ENCODE measurements around the gene APBB1. TPM values are rescaled to one million over a fixed set of nuclear protein-coding genes. Genes with fewer than 3 reads are reported as not detected.

APBB1 gene
- total and polyA plus RNA-seq, 8 donors = 30.7 to 47.1 (median 42.7) TPM

GRCh38 chr11:6351782-6352382, 67.0 kb downstream of the APBB1 start:
- no peak for TF ChIP-seq CTCF (IDR thresholded peaks at IDR 0.05)
- H3K9me3 ChIP-seq = no peaks in the 10 kb centered on the region
- H3K4me1 ChIP-seq = peaks cover 0 to 5% of the 10 kb centered on the region in 2 donors
- DNase-seq = no peak
- no peaks in the 10 kb centered on the region for H3K27me3 ChIP-seq
- ATAC-seq = no peak
- no peak overlapping the region for H3K27ac ChIP-seq
- no peak overlapping the region for H3K4me3 ChIP-seq
- no peaks in the 10 kb centered on the region for H3K36me3 ChIP-seq
- intact Hi-C loops (cut with DNase I) = loop anchor here in 1 of 2 donors (5.0 kb wide), 1 partner anchor 55 kb away; no protein-coding TSS in a partner anchor

- Histone ChIP-seq H3K4me1 (no peaks in the 10 kb centered on the region), H3K27me3 (no peaks in the 10 kb centered on the region), H3K36me3 (no peaks in the 10 kb centered on the region), H3K4me3 (no peak overlapping the region), H3K9me3 (no peaks in the 10 kb centered on the region), H3K27ac (no peak overlapping the region)
- TF ChIP-seq CTCF (IDR thresholded peaks at IDR 0.05) = no peak
- DNase-seq (no peak), ATAC-seq (no peak)
- intact Hi-C loops (cut with DNase I) = loop anchor here in 1 of 2 donors (5.0 kb wide), 1 partner anchor 53 kb away; no protein-coding TSS in a partner anchor
These were observed 68.4 kb downstream of the APBB1 start for GRCh38 chr11:6350486-6350885.

- no peak for TF ChIP-seq CTCF (IDR thresholded peaks at IDR 0.05)
These were observed 68.9 kb downstream of the APBB1 start for GRCh38 chr11:6350043-6350442.

GRCh38 chr11:6345366-6345765, 73.5 kb downstream of the APBB1 start:
- H3K4me1 ChIP-seq = no peaks in the 10 kb centered on the region
- TF ChIP-seq CTCF (IDR thresholded peaks at IDR 0.05) = no peak
- DNase-seq = no peak
- no peak overlapping the region for H3K27ac ChIP-seq
- no peaks in the 10 kb centered on the region for H3K9me3 ChIP-seq
- no peaks in the 10 kb centered on the region for H3K36me3 ChIP-seq
- no peak overlapping the region for H3K4me3 ChIP-seq
- intact Hi-C loops (cut with DNase I) = no loop called here
- H3K27me3 ChIP-seq = no peaks in the 10 kb centered on the region
- no peak for ATAC-seq

More at GRCh38 chr11:6350043-6350442, 68.9 kb downstream of the APBB1 start:
- DNase-seq (no peak), ATAC-seq (no peak)
- no peaks in the 10 kb centered on the region for H3K36me3 ChIP-seq
- intact Hi-C loops (cut with DNase I) = loop anchor here in 1 of 2 donors (5.0 kb wide), 1 partner anchor 53 kb away; no protein-coding TSS in a partner anchor
- no peak overlapping the region for H3K4me3 ChIP-seq
- H3K27me3 ChIP-seq = no peaks in the 10 kb centered on the region
- H3K9me3 ChIP-seq = no peaks in the 10 kb centered on the region
- no peak overlapping the region for H3K27ac ChIP-seq
- no peaks in the 10 kb centered on the region for H3K4me1 ChIP-seq

Other genes with a start within 250 kb of the APBB1 start
- gene OR52B2, start 248.8 kb downstream of the APBB1 start, total RNA-seq = under 1 TPM in 1 of 2 donors, not detected in 1; 0.34 TPM
- not detected for gene OR52B2, start 248.8 kb downstream of the APBB1 start, polyA plus RNA-seq (ENCODE audit: insufficient read length in 6 of 6)
- gene OR52W1, start 219.9 kb downstream of the APBB1 start, total RNA-seq = not detected
- gene OR52W1, start 219.9 kb downstream of the APBB1 start, polyA plus RNA-seq (ENCODE audit: insufficient read length in 6 of 6) = under 1 TPM in 2 of 6 donors, not detected in 4; 0.24 to 0.29 TPM
- gene C11orf42, start 213.5 kb downstream of the APBB1 start, total RNA-seq = not detected
- 1 to 10 TPM in 3 of 6 donors, under 1 TPM in 3; 0.47 to 2.2 (median 0.95) TPM for gene C11orf42, start 213.5 kb downstream of the APBB1 start, polyA plus RNA-seq (ENCODE audit: insufficient read length in 6 of 6)
- gene FHIP1B, start 184.5 kb downstream of the APBB1 start, total RNA-seq = 10 to 100 TPM; 34.9 to 43.0 TPM
- 10 to 100 TPM; 48.4 to 69.0 (median 59.5) TPM for gene FHIP1B, start 184.5 kb downstream of the APBB1 start, polyA plus RNA-seq (ENCODE audit: insufficient read length in 6 of 6)
- gene CNGA4, start 180.0 kb downstream of the APBB1 start, total RNA-seq = 1 to 10 TPM in 1 of 2 donors, not detected in 1; 2.1 TPM
- 1 to 10 TPM in 4 of 6 donors, under 1 TPM in 2; 0.45 to 2.5 (median 1.4) TPM for gene CNGA4, start 180.0 kb downstream of the APBB1 start, polyA plus RNA-seq (ENCODE audit: insufficient read length in 6 of 6)
- gene CCKBR, start 159.3 kb downstream of the APBB1 start, total RNA-seq = not detected
- under 1 TPM; 0.21 to 0.54 (median 0.27) TPM for gene CCKBR, start 159.3 kb downstream of the APBB1 start, polyA plus RNA-seq (ENCODE audit: insufficient read length in 6 of 6)
- gene CAVIN3, start 98.6 kb downstream of the APBB1 start, total RNA-seq = 10 to 100 TPM; 61.2 to 87.4 TPM
- gene CAVIN3, start 98.6 kb downstream of the APBB1 start, polyA plus RNA-seq (ENCODE audit: insufficient read length in 6 of 6) = 10 to 100 TPM; 19.0 to 39.2 (median 25.6) TPM
- 10 to 100 TPM; 55.2 to 79.3 TPM for gene SMPD1, start 28.6 kb downstream of the APBB1 start, total RNA-seq
- 10 to 100 TPM; 18.6 to 27.8 (median 22.7) TPM for gene SMPD1, start 28.6 kb downstream of the APBB1 start, polyA plus RNA-seq (ENCODE audit: insufficient read length in 6 of 6)
- under 1 TPM; 0.86 to 0.90 TPM for gene HPX, start 21.9 kb upstream of the APBB1 start, total RNA-seq
- gene HPX, start 21.9 kb upstream of the APBB1 start, polyA plus RNA-seq (ENCODE audit: insufficient read length in 6 of 6) = 10 to 100 TPM in 2 of 6 donors, 1 to 10 TPM in 4; 5.8 to 11.4 (median 7.4) TPM
- 10 to 100 TPM; 20.6 to 24.5 TPM for gene TRIM3, start 54.8 kb upstream of the APBB1 start, total RNA-seq
- gene TRIM3, start 54.8 kb upstream of the APBB1 start, polyA plus RNA-seq (ENCODE audit: insufficient read length in 6 of 6) = 10 to 100 TPM; 22.5 to 35.5 (median 27.4) TPM
- 10 to 100 TPM; 41.3 to 51.0 TPM for gene ARFIP2, start 62.2 kb upstream of the APBB1 start, total RNA-seq
- gene ARFIP2, start 62.2 kb upstream of the APBB1 start, polyA plus RNA-seq (ENCODE audit: insufficient read length in 6 of 6) = 10 to 100 TPM; 61.2 to 75.0 (median 67.6) TPM
- 10 to 100 TPM; 36.8 to 46.4 TPM for gene TIMM10B, start 62.4 kb upstream of the APBB1 start, total RNA-seq
- gene TIMM10B, start 62.4 kb upstream of the APBB1 start, polyA plus RNA-seq (ENCODE audit: insufficient read length in 6 of 6) = 10 to 100 TPM; 29.0 to 33.0 (median 30.2) TPM
- gene DNHD1, start 78.2 kb upstream of the APBB1 start, total RNA-seq = 10 to 100 TPM in 1 of 2 donors, 1 to 10 TPM in 1; 7.1 to 12.5 TPM
- gene DNHD1, start 78.2 kb upstream of the APBB1 start, polyA plus RNA-seq (ENCODE audit: insufficient read length in 6 of 6) = 10 to 100 TPM; 14.3 to 18.6 (median 16.1) TPM
- gene RRP8, start 184.5 kb upstream of the APBB1 start, total RNA-seq = 10 to 100 TPM; 18.0 to 19.5 TPM
- gene RRP8, start 184.5 kb upstream of the APBB1 start, polyA plus RNA-seq (ENCODE audit: insufficient read length in 6 of 6) = 10 to 100 TPM; 17.0 to 24.4 (median 22.2) TPM
- 100 to 1,000 TPM; 155 to 165 TPM for gene ILK, start 184.7 kb upstream of the APBB1 start, total RNA-seq
- gene ILK, start 184.7 kb upstream of the APBB1 start, polyA plus RNA-seq (ENCODE audit: insufficient read length in 6 of 6) = 100 to 1,000 TPM; 146 to 158 (median 152) TPM
- 100 to 1,000 TPM; 127 TPM for gene TAF10, start 193.1 kb upstream of the APBB1 start, total RNA-seq
- 10 to 100 TPM; 44.6 to 72.1 (median 59.1) TPM for gene TAF10, start 193.1 kb upstream of the APBB1 start, polyA plus RNA-seq (ENCODE audit: insufficient read length in 6 of 6)
- 100 to 1,000 TPM; 202 to 264 TPM for gene TPP1, start 200.3 kb upstream of the APBB1 start, total RNA-seq
- 10 to 100 TPM; 60.3 to 81.1 (median 68.6) TPM for gene TPP1, start 200.3 kb upstream of the APBB1 start, polyA plus RNA-seq (ENCODE audit: insufficient read length in 6 of 6)
- 10 to 100 TPM; 15.4 to 18.9 TPM for gene DCHS1, start 236.7 kb upstream of the APBB1 start, total RNA-seq
- gene DCHS1, start 236.7 kb upstream of the APBB1 start, polyA plus RNA-seq (ENCODE audit: insufficient read length in 6 of 6) = 10 to 100 TPM; 32.8 to 49.5 (median 40.9) TPM